SK-N-SH treated with all-trans-retinoic acid at 6 μM for 48 hours (cell line): Measurements from ENCODE around the gene MMS19.
A peak's percentile ranks its signal among the peaks of the same experiment; 100 is the strongest.

Source experiments
- ATAC-seq: fragments of 200-7000 bp; cut with Tn5 transposase; 3 replicates; pipeline ENCODE4 v1.9.1; 2020; ENCODE audit warnings: mild to moderate bottlenecking, moderate library complexity
- BACH2 ChIP-seq: fragments of 250-450 bp; sonication (Bioruptor Pico); IDR thresholded peaks from 2 replicates; pipeline ENCODE4 v1.9.0; 2021; ENCODE audit warnings: mild to moderate bottlenecking, borderline replicate concordance
- CSDC2 ChIP-seq: fragments of 250-450 bp; sonication (Bioruptor Pico); IDR thresholded peaks from 2 replicates; pipeline ENCODE4 v1.5.0; 2020; ENCODE audit warnings: mild to moderate bottlenecking, moderate library complexity
- ISL1 ChIP-seq: fragments of 250-450 bp; sonication (Bioruptor Pico); IDR thresholded peaks from 2 replicates; pipeline ENCODE4 v2.1.2; 2022; ENCODE audit warnings: mild to moderate bottlenecking, moderate library complexity
- PPARA ChIP-seq: fragments of 250-450 bp; sonication (Bioruptor Pico); IDR thresholded peaks from 2 replicates; pipeline ENCODE4 v1.5.0; 2020; ENCODE audit warnings: mild to moderate bottlenecking, borderline replicate concordance
- RARB ChIP-seq: fragments of 250-450 bp; sonication (Bioruptor Pico); IDR thresholded peaks from 2 replicates; pipeline ENCODE4 v1.8.0; 2021; ENCODE audit warnings: mild to moderate bottlenecking, moderate library complexity
- SNAI2 ChIP-seq: fragments of 250-450 bp; sonication (Bioruptor Pico); IDR thresholded peaks from 2 replicates; pipeline ENCODE4 v1.5.0; 2020; ENCODE audit warnings: mild to moderate bottlenecking, moderate library complexity
- TCF4 ChIP-seq: fragments of 250-450 bp; sonication (Bioruptor Pico); IDR thresholded peaks from 2 replicates; pipeline ENCODE4 v1.8.0; 2021; ENCODE audit warnings: mild to moderate bottlenecking, moderate library complexity, borderline replicate concordance
- TOX ChIP-seq: fragments of 250-450 bp; sonication (Bioruptor Pico); IDR thresholded peaks from 2 replicates; pipeline ENCODE4 v1.8.0; 2021; ENCODE audit warnings: mild to moderate bottlenecking, moderate library complexity, borderline replicate concordance
- ZC3H10 ChIP-seq: fragments of 250-450 bp; sonication (Bioruptor Pico); IDR thresholded peaks from 2 replicates; pipeline ENCODE4 v1.5.1; 2021; ENCODE audit warnings: mild to moderate bottlenecking, moderate library complexity
- ZFP30 ChIP-seq: fragments of 450-650 bp; formaldehyde crosslinking; IDR thresholded peaks from 2 replicates; pipeline ENCODE4 v1.5.0; 2022; ENCODE audit warnings: mild to moderate bottlenecking, moderate library complexity
- ZNF565 ChIP-seq: fragments of 450-650 bp; formaldehyde crosslinking; conservative IDR thresholded peaks from 2 replicates; pipeline ENCODE4 v1.5.0; 2020; ENCODE audit warnings: low read depth, mild to moderate bottlenecking, moderate library complexity
- ZNF70 ChIP-seq: fragments of 450-650 bp; formaldehyde crosslinking; IDR thresholded peaks from 2 replicates; pipeline ENCODE4 v1.5.0; 2020; ENCODE audit warnings: mild to moderate bottlenecking, moderate library complexity
- ZNF8 ChIP-seq: fragments of 450-650 bp; formaldehyde crosslinking; IDR thresholded peaks from 2 replicates; pipeline ENCODE4 v1.5.0; 2020; ENCODE audit warnings: mild to moderate bottlenecking, moderate library complexity
- TF ChIP-seq, protein P1 (sequence below): fragments of 250-450 bp; sonication (Bioruptor Pico); IDR thresholded peaks from 2 replicates; pipeline ENCODE4 v1.5.1; 2020; ENCODE audit warnings: low read depth, mild to moderate bottlenecking, moderate library complexity
- TF ChIP-seq, protein P2 (sequence below): fragments of 250-450 bp; sonication (Bioruptor Pico); IDR thresholded peaks from 2 replicates; pipeline ENCODE4 v1.8.0; 2021; ENCODE audit warnings: low read depth, mild to moderate bottlenecking, moderate library complexity, borderline replicate concordance
- TF ChIP-seq, protein P3 (sequence below): fragments of 250-450 bp; sonication (Bioruptor Pico); IDR thresholded peaks from 2 replicates; pipeline ENCODE4 v1.5.1; 2021; ENCODE audit warnings: mild to moderate bottlenecking, moderate library complexity
- TF ChIP-seq, protein P4 (sequence below): fragments of 250-450 bp; sonication (Bioruptor Pico); IDR thresholded peaks from 2 replicates; pipeline ENCODE4 v1.8.0; 2020; ENCODE audit warnings: mild to moderate bottlenecking, moderate library complexity, borderline replicate concordance
- TF ChIP-seq, protein P5 (sequence below): fragments of 250-450 bp; sonication (Bioruptor Pico); IDR thresholded peaks from 2 replicates; pipeline ENCODE4 v1.5.0; 2020; ENCODE audit warnings: mild to moderate bottlenecking, moderate library complexity

Gene MMS19

DNA sequence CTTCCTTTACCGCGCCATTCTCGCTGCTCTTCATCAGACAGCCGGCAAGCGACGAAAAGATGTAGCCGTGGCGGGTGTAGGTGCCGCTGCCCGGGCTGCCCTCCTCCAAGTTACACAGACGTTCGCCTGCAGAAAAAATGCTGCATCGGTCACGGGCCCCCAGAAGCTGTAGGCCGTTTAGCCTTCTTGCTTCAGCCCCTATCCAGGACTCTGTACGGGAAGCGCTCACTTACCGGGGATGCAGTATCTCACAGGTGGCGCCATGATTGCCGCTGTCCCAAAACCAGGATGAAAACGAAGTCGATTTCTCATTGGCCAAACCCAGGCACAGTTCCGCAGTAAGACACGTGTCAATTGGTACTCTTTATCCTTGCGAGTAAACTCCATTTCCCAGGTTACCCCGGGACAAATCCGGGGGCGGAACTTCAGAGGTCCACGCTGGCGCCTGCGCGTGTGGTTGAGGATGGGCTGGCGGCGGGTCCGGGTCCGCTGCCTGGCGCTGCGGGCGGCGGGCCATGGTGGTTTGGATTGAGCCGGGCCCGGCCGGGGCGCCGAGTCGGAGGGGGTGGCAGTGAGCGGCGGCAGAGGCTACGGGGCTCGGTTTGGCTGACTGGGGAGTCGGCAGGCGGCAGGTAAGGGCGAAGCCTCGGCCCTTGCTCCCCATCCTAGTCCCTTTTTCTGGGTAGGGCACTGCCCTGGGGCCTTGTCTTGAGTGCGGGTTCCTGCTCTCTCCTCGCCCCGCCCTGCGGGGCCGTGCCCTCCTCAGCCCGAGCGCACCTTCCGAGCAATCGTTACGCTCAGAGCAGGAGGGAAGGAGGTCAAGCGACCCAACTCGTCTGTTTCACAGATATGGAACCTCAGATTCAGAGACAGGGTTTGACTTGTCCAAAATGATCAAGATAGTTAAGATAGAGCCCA is 52.2 kb downstream of the MMS19 start, which contains the start of the genes EXOSC1 and ZDHHC16:
EXOSC1 (minus strand) TSS at position 285 of the 918 bp plus-strand sequence; CDS start at position 264, 21 bp downstream.
ZDHHC16 (plus strand) TSS at position 454 of the 918 bp plus-strand sequence. CDS start 5,501 bp downstream, outside the sequence.
- TF ChIP-seq ISL1 (CRISPR knock-in tag) (no peak), TOX (CRISPR knock-in tag) (no peak), ZFP30 (CRISPR knock-in tag) (no peak), ZNF70 (CRISPR knock-in tag) (no peak)
- TF ChIP-seq, protein P1, sequence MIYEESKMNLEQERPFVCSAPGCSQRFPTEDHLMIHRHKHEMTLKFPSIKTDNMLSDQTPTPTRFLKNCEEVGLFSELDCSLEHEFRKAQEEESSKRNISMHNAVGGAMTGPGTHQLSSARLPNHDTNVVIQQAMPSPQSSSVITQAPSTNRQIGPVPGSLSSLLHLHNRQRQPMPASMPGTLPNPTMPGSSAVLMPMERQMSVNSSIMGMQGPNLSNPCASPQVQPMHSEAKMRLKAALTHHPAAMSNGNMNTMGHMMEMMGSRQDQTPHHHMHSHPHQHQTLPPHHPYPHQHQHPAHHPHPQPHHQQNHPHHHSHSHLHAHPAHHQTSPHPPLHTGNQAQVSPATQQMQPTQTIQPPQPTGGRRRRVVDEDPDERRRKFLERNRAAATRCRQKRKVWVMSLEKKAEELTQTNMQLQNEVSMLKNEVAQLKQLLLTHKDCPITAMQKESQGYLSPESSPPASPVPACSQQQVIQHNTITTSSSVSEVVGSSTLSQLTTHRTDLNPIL (CRISPR knock-in tag), result no peak
- TF ChIP-seq, protein P2, sequence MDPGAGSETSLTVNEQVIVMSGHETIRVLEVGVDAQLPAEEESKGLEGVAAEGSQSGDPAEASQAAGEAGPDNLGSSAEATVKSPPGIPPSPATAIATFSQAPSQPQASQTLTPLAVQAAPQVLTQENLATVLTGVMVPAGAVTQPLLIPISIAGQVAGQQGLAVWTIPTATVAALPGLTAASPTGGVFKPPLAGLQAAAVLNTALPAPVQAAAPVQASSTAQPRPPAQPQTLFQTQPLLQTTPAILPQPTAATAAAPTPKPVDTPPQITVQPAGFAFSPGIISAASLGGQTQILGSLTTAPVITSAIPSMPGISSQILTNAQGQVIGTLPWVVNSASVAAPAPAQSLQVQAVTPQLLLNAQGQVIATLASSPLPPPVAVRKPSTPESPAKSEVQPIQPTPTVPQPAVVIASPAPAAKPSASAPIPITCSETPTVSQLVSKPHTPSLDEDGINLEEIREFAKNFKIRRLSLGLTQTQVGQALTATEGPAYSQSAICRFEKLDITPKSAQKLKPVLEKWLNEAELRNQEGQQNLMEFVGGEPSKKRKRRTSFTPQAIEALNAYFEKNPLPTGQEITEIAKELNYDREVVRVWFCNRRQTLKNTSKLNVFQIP (CRISPR knock-in tag), result no peak
- peak; percentile 98 for ATAC-seq

DNA sequence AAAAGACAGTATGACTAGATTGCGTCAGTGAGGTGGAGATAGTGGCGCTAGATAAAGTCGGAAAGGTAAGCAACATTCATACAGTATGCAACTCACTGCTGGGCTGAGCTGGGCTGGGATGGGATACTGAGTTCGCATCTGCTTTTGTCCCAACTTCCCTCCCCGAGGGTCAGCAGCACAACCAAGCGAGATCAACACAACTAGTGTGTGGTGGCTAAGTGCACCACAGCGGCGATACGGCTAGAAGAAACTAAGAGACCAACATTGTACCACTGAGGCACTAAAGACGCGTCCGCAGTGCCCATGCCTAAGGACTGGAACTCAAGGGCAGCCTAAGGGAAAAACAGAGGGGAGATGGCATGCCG is 52.9 kb downstream of the MMS19 start:
- TF ChIP-seq ZC3H10 (CRISPR knock-in tag), result no peak
- TF ChIP-seq, protein P3, sequence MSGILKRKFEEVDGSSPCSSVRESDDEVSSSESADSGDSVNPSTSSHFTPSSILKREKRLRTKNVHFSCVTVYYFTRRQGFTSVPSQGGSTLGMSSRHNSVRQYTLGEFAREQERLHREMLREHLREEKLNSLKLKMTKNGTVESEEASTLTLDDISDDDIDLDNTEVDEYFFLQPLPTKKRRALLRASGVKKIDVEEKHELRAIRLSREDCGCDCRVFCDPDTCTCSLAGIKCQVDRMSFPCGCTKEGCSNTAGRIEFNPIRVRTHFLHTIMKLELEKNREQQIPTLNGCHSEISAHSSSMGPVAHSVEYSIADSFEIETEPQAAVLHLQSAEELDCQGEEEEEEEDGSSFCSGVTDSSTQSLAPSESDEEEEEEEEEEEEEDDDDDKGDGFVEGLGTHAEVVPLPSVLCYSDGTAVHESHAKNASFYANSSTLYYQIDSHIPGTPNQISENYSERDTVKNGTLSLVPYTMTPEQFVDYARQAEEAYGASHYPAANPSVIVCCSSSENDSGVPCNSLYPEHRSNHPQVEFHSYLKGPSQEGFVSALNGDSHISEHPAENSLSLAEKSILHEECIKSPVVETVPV, result no peak
- no peak for TF ChIP-seq ZNF565
- no peak for TF ChIP-seq ISL1 (CRISPR knock-in tag)
- TF ChIP-seq, protein P4, sequence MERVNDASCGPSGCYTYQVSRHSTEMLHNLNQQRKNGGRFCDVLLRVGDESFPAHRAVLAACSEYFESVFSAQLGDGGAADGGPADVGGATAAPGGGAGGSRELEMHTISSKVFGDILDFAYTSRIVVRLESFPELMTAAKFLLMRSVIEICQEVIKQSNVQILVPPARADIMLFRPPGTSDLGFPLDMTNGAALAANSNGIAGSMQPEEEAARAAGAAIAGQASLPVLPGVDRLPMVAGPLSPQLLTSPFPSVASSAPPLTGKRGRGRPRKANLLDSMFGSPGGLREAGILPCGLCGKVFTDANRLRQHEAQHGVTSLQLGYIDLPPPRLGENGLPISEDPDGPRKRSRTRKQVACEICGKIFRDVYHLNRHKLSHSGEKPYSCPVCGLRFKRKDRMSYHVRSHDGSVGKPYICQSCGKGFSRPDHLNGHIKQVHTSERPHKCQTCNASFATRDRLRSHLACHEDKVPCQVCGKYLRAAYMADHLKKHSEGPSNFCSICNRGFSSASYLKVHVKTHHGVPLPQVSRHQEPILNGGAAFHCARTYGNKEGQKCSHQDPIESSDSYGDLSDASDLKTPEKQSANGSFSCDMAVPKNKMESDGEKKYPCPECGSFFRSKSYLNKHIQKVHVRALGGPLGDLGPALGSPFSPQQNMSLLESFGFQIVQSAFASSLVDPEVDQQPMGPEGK (CRISPR knock-in tag), result no peak
- TF ChIP-seq ZNF8 (CRISPR knock-in tag), result no peak
- TF ChIP-seq PPARA (CRISPR knock-in tag), result no peak
- no peak for TF ChIP-seq ZNF70 (CRISPR knock-in tag)
- TF ChIP-seq, protein P5, sequence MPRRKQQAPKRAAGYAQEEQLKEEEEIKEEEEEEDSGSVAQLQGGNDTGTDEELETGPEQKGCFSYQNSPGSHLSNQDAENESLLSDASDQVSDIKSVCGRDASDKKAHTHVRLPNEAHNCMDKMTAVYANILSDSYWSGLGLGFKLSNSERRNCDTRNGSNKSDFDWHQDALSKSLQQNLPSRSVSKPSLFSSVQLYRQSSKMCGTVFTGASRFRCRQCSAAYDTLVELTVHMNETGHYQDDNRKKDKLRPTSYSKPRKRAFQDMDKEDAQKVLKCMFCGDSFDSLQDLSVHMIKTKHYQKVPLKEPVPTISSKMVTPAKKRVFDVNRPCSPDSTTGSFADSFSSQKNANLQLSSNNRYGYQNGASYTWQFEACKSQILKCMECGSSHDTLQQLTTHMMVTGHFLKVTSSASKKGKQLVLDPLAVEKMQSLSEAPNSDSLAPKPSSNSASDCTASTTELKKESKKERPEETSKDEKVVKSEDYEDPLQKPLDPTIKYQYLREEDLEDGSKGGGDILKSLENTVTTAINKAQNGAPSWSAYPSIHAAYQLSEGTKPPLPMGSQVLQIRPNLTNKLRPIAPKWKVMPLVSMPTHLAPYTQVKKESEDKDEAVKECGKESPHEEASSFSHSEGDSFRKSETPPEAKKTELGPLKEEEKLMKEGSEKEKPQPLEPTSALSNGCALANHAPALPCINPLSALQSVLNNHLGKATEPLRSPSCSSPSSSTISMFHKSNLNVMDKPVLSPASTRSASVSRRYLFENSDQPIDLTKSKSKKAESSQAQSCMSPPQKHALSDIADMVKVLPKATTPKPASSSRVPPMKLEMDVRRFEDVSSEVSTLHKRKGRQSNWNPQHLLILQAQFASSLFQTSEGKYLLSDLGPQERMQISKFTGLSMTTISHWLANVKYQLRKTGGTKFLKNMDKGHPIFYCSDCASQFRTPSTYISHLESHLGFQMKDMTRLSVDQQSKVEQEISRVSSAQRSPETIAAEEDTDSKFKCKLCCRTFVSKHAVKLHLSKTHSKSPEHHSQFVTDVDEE, result no peak
- TF ChIP-seq CSDC2 (CRISPR knock-in tag), result no peak
- no peak for TF ChIP-seq BACH2 (CRISPR knock-in tag)
- ATAC-seq, result peak; percentile 7

DNA sequence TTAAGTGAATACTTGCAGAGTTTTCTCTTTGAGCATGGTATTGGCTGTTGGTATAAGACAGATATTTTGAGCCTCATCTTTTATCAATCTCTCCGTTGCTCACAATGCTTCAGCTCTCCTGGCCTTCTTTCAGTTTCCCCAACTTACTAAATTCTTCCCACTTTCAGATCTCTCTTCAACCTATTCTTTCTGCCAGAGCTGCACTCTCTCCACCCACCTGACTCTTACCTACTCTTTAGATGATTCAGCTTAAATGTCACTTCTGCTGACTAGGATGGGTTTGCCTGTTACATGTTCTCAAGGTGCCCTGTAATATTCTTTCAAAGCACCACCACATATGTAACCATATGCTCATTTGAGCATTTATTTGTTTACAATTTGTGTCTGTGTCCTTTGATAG is 54.0 kb downstream of the MMS19 start:
- TF ChIP-seq ISL1 (CRISPR knock-in tag), result no peak
- no peak for TF ChIP-seq SNAI2 (CRISPR knock-in tag)
- no peak for ATAC-seq

DNA sequence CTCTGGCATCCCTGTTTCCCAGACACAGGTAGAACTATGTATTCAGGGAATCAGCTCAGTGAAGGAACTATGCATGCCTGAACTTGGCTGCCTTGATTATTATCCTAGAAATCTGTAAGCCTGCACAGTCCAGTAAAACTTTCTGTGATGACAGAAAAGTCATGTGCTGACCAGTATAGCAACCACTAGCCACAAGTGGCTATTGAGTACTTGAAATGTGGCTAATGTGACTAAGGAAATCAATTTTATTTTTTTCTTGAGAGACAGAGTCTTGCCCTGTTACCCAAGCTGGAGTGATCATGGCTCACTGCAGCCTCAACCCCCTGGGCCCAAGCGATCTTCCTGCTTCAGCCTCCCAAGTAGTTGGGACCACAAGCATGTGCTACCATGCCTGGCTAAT is 55.9 kb downstream of the MMS19 start:
- no peak for ATAC-seq
- TF ChIP-seq, protein P2 (CRISPR knock-in tag), result no peak
- TF ChIP-seq, protein P3, result no peak
- TF ChIP-seq, protein P5, result no peak
- TF ChIP-seq ZNF70 (CRISPR knock-in tag) (no peak), RARB (CRISPR knock-in tag) (no peak), ZNF565 (no peak), TCF4 (CRISPR knock-in tag) (no peak), ISL1 (CRISPR knock-in tag) (no peak), ZC3H10 (CRISPR knock-in tag) (no peak)
